NCI-H187 (cell line): Measurements from ENCODE around the gene HEXIM2.
"Not testable (repeated sequence)": the region's sequence is repeated elsewhere in the genome, so short reads cannot be mapped to it uniquely, and the experiment has no call there.

Experiments
- DNase-seq, 2 experiments: peaks; one replicate each; lab custom pipeline; 2025; lab: John Stamatoyannopoulos, UW

HEXIM2 gene

GRCh38 chr17:45161288-45162024, at the start of gene HEXIM2:
HEXIM2 (plus strand) TSS chr17:45161875; CDS start chr17:45162794, 919 bp downstream.
- DNase-seq: peak; percentile 95 to 99

- no peak for DNase-seq
These were observed 48.9 kb upstream of the HEXIM2 start for GRCh38 chr17:45112559-45113423.

- no peak for DNase-seq
These were observed 48.3 kb upstream of the HEXIM2 start for GRCh38 chr17:45113424-45113754.

GRCh38 chr17:45114117-45114932, 47.4 kb upstream of the HEXIM2 start:
- DNase-seq: no peak

GRCh38 chr17:45115015-45115625, 46.6 kb upstream of the HEXIM2 start:
- DNase-seq: no peak

GRCh38 chr17:45115871-45116270, 45.8 kb upstream of the HEXIM2 start:
- DNase-seq: no peak

GRCh38 chr17:45116434-45117016, 45.1 kb upstream of the HEXIM2 start:
- DNase-seq: no peak

- DNase-seq: no peak
These were observed 44.3 kb upstream of the HEXIM2 start for GRCh38 chr17:45117334-45117733.

- no peak for DNase-seq
These were observed 43.6 kb upstream of the HEXIM2 start for GRCh38 chr17:45117848-45118646.

GRCh38 chr17:45118691-45119090, 43.0 kb upstream of the HEXIM2 start:
- no peak for DNase-seq

- DNase-seq: no peak
These were observed 41.7 kb upstream of the HEXIM2 start for GRCh38 chr17:45119964-45120363.

GRCh38 chr17:45120558-45120957, 41.1 kb upstream of the HEXIM2 start:
- DNase-seq: no peak

GRCh38 chr17:45121055-45121454, 40.6 kb upstream of the HEXIM2 start:
- no peak for DNase-seq

- no peak for DNase-seq
These were observed 38.5 kb upstream of the HEXIM2 start for GRCh38 chr17:45123076-45123770.

- DNase-seq: no peak
These were observed 37.5 kb upstream of the HEXIM2 start for GRCh38 chr17:45123930-45124796.

GRCh38 chr17:45124797-45125122, 36.9 kb upstream of the HEXIM2 start:
- not testable (repeated sequence) for DNase-seq

- no peak for DNase-seq
These were observed 36.2 kb upstream of the HEXIM2 start for GRCh38 chr17:45125509-45125908.

GRCh38 chr17:45127207-45127547, 34.5 kb upstream of the HEXIM2 start:
- no peak for DNase-seq

- no peak for DNase-seq
These were observed 34.0 kb upstream of the HEXIM2 start for GRCh38 chr17:45127548-45128300.
